ENCODE measurements around the gene STARD10.

GRCh38 chr11:72735495-72736027, 58.3 kb downstream of the STARD10 start:
- TF ChIP-seq CHD2 (IDR thresholded peaks at IDR 0.05; ENCODE audit: low read length, partially characterized antibody) (no peak), PBX3 (IDR thresholded peaks at IDR 0.05) (no peak), POLR2A (IDR thresholded peaks at IDR 0.05; ENCODE audit: low read length) (no peak), BCL3 (IDR thresholded peaks at IDR 0.05) (no peak), MAX (IDR thresholded peaks at IDR 0.05) (no peak), HDAC2 (IDR thresholded peaks at IDR 0.05) (no peak), POLR2AphosphoS2 (conservative IDR thresholded peaks at IDR 0.05; ENCODE audit: low read length) (no peak), CTCF (IDR thresholded peaks at IDR 0.05) (no peak), RAD21 (conservative IDR thresholded peaks at IDR 0.05 in 1 of 2, IDR thresholded peaks at IDR 0.05 in 1 of 2) (no peak)
